NCI-H748 (cell line): ENCODE results near the gene PDCL3.

Experiments used
- DNase-seq: peaks from one replicate; lab custom pipeline; 2025; ENCODE audit not compliant: unreplicated experiment; lab: John Stamatoyannopoulos, UW

Gene PDCL3

GRCh38 chr2:100611079-100612029 lies 48.6 kb downstream of the PDCL3 start:
- DNase-seq, result no peak

- DNase-seq, result no peak
Observed at GRCh38 chr2:100612388-100613000, 49.7 kb downstream of the PDCL3 start.

GRCh38 chr2:100613719-100614118 lies 50.9 kb downstream of the PDCL3 start:
- no peak for DNase-seq

- no peak for DNase-seq
Observed at GRCh38 chr2:100614455-100615000, 51.7 kb downstream of the PDCL3 start.

GRCh38 chr2:100615471-100615870 lies 52.7 kb downstream of the PDCL3 start:
- DNase-seq, result no peak

GRCh38 chr2:100615886-100616285 lies 53.1 kb downstream of the PDCL3 start:
- DNase-seq, result no peak

GRCh38 chr2:100616841-100617390 lies 54.1 kb downstream of the PDCL3 start:
- DNase-seq, result no peak

GRCh38 chr2:100619951-100620350 lies 57.2 kb downstream of the PDCL3 start:
- DNase-seq, result no peak

- DNase-seq, result no peak
Observed at GRCh38 chr2:100620481-100620880, 57.7 kb downstream of the PDCL3 start.

GRCh38 chr2:100621371-100621951 lies 58.7 kb downstream of the PDCL3 start:
- no peak for DNase-seq

- DNase-seq, result no peak
Observed at GRCh38 chr2:100623033-100623715, 60.4 kb downstream of the PDCL3 start.

GRCh38 chr2:100623930-100624329 lies 61.1 kb downstream of the PDCL3 start:
- no peak for DNase-seq

- DNase-seq, result no peak
Observed at GRCh38 chr2:100624536-100624935, 61.7 kb downstream of the PDCL3 start.

GRCh38 chr2:100625717-100626116 lies 62.9 kb downstream of the PDCL3 start:
- DNase-seq, result no peak
